Stimulated activated CD4-positive, alpha-beta T cell treated with anti-CD3 and anti-CD28 coated beads, Interleukin-4, amount 100 ng/mL, for 48 hours (primary cell): Measurements from ENCODE around the gene ATP6V1G3.
"Not testable (repeated sequence)": the region's sequence is repeated elsewhere in the genome, so short reads cannot be mapped to it uniquely, and the experiment has no call there.

ENCODE experiments used
- DNase-seq, 2 donors: peaks; one replicate each; pipeline ENCODE4 v3.0.0-alpha.2; 2020; ENCODE audit warnings: low read depth in 2 of 2

The ATP6V1G3 gene

GRCh38 chr1:198540580-198540979 is at the start of gene ATP6V1G3:
TSS of gene ATP6V1G3 (minus strand) at chr1:198540680. CDS start at chr1:198540650, 30 bp downstream.
- no peak for DNase-seq

DNA sequence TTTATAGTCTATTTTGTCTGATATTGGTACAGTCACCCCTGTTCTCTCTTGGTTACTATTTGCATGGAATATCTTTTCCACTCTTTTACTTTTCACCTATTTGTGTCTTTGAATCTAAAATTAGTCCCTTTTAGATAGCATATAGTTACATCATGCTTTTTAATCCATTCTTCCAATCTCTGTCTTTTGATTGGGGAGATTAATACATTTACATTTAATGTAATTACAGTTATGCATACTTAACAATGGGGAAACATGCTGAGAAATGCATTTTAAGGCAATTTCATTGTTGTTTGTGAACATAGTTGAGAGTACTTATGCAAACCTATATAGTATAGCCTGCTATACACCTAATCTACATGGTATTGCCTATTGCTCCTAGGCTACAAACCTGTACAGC is 48.4 kb upstream of the ATP6V1G3 start:
- no peak for DNase-seq

DNA sequence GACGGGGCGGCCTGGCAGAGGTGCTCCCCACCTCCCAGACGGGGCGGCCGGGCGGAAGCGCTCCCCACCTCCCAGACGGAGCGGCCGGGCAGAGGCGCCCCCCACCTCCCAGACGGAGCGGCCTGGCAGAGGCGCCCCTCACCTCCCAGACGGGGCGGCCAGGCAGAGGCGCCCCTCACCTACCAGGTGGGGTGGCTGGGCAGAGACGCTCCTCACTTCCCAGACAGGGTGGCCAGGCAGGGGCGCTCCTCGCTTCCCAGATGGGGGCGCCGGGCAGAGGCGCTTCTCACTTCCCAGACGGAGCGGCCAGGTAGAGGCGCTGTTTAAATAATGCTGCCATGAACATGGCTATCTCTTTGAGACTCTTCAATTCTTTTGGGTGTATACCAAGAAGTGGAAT is 43.7 kb upstream of the ATP6V1G3 start:
- DNase-seq, result no peak

GRCh38 chr1:198583209-198583802 is 42.8 kb upstream of the ATP6V1G3 start:
- DNase-seq, result not testable (repeated sequence)

DNA sequence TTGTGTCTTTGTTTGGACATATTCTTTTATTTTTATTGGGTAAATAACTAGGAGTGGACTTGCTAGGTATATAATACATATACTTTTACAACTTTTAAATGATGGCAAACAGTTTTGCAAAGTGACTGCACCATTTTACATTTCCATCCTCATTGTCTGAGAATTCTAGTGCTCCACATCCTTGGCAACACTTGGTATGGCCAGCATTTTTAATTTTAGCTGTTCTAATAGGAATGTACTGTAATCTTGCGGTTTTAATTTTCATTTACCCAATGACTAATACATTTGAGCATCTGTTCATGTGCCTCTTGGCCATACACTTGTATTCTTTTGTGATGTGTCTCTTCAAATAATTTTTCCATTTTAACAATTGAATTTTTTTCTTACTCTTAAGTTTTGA is 37.0 kb upstream of the ATP6V1G3 start:
- no peak for DNase-seq

DNA sequence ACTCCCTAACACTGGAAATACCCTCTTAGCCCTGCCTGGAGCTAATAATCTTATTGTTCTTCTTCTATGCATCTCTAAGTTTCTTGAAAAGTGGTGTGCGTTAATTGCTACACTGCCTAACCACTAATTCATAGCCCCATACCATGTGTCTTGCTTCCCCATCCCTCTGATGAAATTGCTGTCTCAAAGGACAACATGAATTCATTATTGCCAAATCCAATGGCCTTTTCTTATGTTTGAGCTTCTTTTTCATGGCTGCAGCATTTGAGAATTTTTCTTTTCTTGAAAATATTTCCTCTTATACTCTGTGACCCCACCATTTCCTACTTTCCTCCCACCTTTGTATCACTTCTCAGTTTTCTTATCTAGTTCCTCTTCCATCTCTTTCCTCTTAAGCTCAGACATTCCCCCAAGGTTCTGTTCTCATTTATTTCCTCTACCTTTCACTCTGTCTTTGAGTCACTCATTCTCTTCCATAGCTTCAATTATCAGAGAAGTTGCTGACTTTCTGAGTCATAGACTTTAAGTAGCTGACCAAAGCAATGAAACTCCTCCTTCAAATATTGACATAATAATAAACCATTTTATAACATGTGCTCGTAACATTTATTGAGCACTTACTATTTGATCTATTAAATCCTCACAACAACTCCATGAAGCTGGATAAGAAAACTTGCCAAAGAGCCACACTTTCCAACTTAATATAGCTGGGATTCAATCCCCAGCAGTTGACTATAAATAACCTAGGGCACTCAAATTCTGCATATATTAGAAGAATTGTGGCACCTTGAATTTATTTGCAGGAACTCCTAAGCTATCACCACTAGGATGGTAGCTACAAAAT is 35.5 kb upstream of the ATP6V1G3 start:
- no peak for DNase-seq

DNA sequence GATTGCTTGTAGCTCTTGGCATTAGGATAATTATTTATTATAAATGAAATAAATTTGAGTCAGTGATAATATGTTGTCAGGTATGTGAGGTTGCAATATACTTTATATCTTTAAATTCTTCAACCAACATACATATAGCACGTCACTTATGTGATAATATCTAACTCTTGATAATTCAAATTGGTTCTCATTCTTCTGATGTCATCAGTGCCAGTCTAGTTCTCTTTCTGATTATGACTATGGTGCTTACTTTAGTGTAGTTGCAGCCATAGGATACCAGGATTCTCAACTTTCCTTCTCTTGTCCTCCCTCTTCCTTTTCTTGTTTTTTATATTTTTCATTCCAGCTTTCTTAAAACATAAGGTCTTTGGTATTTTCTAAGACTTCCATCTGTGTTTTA is 34.8 kb upstream of the ATP6V1G3 start:
- DNase-seq, result no peak

GRCh38 chr1:198574325-198574724 is 33.8 kb upstream of the ATP6V1G3 start:
- no peak for DNase-seq

GRCh38 chr1:198564716-198565115 is 24.2 kb upstream of the ATP6V1G3 start:
- DNase-seq, result no peak

- no peak for DNase-seq
Measured at GRCh38 chr1:198564157-198564556, 23.7 kb upstream of the ATP6V1G3 start.

DNA sequence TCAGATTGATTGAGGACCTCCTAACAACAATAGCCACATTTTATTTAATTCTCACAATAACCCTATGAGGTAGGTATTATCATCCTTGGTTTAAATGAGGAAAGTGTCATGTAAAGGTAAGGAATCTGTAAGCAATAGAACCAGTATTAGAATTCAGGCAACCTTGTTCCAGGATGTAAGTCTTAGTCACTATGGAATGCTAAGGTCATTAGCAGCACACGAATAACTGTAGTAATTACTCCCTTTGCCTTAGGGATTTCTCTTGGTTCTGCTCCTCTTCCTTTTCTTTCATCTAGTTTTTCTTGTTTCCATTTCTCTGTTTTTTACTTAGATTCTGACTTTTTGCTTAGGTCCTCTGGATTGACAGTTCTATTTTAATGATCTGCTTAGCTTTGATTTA is 23.1 kb upstream of the ATP6V1G3 start:
- no peak for DNase-seq

GRCh38 chr1:198560161-198560560 is 19.7 kb upstream of the ATP6V1G3 start:
- DNase-seq, result no peak

DNA sequence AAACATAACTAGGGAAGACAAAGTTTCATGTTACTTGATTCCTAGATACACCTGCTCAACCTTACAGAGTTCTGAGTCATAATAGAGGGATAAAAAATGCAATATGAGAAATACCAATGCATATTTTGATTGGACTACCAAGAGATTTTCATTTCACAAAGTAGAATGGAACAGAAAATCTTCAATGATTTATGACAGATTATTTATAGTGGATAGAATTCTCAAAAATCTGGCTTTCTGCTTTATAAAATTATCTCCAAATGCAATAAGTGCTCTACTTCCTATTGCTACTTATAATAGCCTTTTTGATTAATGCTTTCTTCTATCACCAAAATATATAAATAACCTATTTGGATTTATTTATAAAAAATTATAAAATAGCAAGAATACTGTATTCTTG is 18.9 kb upstream of the ATP6V1G3 start:
- DNase-seq, result no peak

GRCh38 chr1:198558402-198558801 is 17.9 kb upstream of the ATP6V1G3 start:
- DNase-seq, result no peak

DNA sequence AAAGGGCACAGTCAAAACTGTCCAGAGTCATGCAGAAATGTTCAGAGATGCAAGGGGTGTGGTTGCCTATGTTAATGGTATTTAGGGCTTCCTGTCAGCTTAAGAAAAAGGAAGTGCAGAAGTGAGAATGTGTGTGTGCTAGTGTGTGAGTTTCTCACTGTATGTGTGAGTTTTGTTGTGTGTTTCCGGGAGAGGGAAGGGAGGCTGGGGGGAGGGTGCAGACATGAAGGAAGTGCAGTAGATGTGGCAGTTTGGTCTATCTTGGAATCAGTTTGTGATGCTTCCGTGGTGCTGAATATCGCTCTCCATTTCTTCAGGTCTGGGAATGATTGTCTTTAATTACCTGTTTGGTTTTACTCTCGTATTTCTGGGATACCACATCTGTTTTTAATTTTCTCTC is 16.5 kb upstream of the ATP6V1G3 start:
- DNase-seq, result peak in 1 of 2 donors; percentile 24

DNA sequence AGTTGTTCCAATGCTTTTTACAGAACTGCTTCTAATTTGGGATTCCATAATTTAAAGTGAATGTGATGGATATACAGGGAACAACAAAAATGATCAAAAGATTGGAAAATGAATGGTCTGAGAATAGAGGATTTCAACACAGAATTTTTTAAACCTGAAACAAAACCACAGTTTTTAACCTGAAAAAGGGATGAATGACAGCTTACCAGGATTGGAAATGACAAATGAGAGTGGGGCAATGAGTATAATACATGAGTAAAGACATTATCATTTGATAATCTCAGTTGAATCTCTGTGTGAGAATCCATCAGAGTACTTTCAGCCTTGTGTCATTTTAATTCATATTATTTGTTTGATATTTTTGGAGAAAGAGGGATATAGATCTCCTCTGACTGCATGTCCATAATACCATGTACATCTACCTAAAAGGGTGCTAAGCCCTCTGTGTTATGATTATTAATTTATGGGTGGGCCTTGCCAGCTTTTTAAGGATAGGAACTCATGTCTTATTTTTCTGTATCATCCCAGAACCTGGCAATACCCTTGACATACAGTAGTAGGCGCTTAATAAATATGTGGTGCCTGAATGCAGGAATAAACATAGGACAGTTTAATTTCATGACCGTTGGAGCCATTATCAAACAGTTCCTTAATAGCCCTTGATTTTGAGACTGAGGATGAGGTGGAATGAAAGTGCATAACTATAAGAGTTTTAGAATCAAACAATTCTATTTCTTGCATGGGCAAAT is 12.4 kb upstream of the ATP6V1G3 start:
- DNase-seq, result no peak

GRCh38 chr1:198550941-198551524 is 10.6 kb upstream of the ATP6V1G3 start:
- no peak for DNase-seq

DNA sequence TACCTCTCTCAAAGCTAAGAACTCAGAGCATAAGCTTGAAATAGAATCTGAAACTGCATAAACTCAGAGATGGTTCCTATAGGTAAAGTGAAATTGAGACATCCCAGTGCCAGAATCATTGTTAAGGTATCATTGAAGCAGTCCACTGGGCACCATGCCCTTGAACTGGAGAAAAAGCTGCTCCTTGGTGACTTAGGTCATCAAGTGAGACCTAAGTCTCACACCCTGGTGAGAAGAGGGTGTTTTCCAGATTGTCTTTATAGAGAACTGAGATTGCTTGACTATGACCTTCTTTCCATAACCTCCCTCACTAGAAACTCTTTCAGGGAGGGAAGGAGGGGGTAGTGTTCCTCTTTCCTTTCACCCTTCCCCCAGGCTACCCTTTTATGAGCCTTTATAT is 9.4 kb upstream of the ATP6V1G3 start:
- DNase-seq, result no peak

GRCh38 chr1:198548890-198549289 is 8.4 kb upstream of the ATP6V1G3 start:
- DNase-seq, result no peak

GRCh38 chr1:198545156-198545555 is 4.7 kb upstream of the ATP6V1G3 start:
- DNase-seq, result no peak

DNA sequence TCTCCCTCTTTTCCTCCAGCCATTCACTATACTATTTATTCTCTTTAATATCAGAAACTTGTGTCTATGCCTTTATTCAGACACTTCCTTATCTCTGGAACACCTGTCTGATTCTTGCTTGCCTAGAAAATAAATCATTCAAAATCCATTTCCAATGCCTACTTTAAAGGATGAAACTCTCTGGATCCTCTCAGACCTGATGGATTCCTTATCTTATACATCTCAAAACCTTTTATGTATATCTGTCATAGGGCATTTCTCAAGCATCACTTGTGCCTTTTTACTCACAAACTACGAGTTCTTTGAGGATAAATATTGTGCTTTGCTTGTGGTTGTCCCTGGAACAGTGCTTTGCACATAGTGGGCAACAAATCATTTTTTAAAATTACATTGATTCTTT is 3.8 kb upstream of the ATP6V1G3 start:
- DNase-seq, result no peak

DNA sequence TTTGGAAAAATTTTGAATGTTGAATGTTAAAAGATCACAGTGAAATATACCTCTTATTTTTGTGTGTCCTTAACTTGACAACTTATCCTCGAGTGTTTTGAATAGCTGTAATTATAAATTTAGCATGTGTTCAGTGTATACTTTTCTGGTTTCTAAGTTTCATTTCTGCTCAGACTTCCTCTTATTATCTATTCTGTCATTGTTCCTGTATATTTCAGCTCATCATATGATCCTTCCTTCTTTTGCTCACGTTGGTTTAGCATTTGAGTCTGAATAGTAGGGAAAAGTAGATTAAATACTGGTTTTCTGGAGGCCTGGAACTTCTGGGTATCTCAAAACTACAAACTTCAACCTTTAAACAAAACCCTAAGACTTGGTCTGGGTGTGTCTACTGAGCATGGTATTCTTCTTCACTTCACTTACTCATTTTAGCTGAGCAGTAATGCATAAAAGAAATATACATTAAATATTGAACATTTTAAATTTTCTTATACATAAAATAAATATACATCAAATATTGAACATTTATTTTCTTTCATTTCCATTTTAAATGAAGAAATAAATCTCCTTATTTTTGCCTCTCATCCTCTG is 3.3 kb upstream of the ATP6V1G3 start:
- DNase-seq, result no peak
